GM06990 (cell line): ENCODE measurements around the gene N4BP2L2.

ENCODE experiments used
- DNase-seq: peaks from one replicate; pipeline ENCODE4 v3.0.0-alpha.2; 2011; ENCODE audit not compliant: insufficient read length; ENCODE audit errors: extremely low read depth
- H3K27me3 ChIP-seq: replicated peaks from 2 replicates; pipeline ENCODE4 v1.6.0; 2011; ENCODE audit warnings: low read length; ENCODE audit not compliant: control insufficient read depth, insufficient read depth
- H3K36me3 ChIP-seq: 2 replicates; pipeline ENCODE4 v1.5.1; 2011; ENCODE audit warnings: low read length; ENCODE audit not compliant: control insufficient read depth, insufficient read depth
- H3K4me3 ChIP-seq: replicated peaks from 2 replicates; pipeline ENCODE4 v1.5.1; 2011; ENCODE audit warnings: low read depth, mild to moderate bottlenecking, control low read depth, low read length
- TF ChIP-seq, protein P1 (sequence below): IDR thresholded peaks from 2 replicates; pipeline ENCODE4 v1.5.1; 2011; ENCODE audit warnings: low read length, control low read depth, mild to moderate bottlenecking, inconsistent platforms; ENCODE audit not compliant: insufficient read depth, poor library complexity, severe bottlenecking

The N4BP2L2 gene

DNA sequence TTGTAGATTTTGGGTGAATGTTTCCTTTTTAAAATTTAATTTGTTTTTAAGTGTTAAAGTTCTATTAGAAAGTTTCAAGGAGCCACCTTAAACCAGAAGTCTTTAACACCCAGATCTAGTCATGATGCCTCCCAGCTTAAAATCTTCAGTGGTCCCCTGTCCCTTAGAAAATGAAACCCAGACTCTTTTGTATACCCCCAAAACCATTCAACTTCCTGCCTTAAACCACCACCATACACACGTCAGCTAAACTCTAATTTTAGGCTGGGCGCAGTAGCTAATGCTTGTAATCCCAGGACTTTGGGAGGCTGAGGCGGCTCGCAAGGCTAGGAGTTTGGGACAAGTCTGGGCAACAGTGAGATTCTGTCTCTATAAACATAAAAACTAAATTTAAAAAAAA lies 148.5 kb downstream of the N4BP2L2 start:
- H3K27me3 ChIP-seq, result no peaks in the 10 kb centered on the region
- H3K36me3 ChIP-seq, result no peaks in the 10 kb centered on the region
- no peak for DNase-seq
- TF ChIP-seq, protein P1, sequence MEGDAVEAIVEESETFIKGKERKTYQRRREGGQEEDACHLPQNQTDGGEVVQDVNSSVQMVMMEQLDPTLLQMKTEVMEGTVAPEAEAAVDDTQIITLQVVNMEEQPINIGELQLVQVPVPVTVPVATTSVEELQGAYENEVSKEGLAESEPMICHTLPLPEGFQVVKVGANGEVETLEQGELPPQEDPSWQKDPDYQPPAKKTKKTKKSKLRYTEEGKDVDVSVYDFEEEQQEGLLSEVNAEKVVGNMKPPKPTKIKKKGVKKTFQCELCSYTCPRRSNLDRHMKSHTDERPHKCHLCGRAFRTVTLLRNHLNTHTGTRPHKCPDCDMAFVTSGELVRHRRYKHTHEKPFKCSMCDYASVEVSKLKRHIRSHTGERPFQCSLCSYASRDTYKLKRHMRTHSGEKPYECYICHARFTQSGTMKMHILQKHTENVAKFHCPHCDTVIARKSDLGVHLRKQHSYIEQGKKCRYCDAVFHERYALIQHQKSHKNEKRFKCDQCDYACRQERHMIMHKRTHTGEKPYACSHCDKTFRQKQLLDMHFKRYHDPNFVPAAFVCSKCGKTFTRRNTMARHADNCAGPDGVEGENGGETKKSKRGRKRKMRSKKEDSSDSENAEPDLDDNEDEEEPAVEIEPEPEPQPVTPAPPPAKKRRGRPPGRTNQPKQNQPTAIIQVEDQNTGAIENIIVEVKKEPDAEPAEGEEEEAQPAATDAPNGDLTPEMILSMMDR, result no peak
- H3K4me3 ChIP-seq, result no peak overlapping the region

DNA sequence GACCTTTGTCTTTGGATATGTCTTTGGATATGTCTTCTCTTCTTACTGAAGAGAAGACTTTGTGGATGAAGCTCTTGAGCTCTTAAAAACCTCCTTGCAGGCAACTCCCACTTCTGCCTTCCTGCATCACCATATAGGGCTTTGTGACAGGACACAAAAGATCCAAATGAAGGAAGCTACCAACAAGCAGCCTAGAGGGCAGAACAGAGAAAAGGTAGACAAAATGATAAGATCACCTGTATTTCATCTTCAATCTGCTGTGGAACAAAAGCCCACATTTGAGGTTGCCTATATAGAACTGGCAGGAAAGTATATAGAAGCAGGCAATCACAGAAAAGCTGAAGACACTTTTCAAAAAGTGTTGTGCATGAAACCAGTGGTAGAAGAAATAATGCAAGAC lies 153.2 kb downstream of the N4BP2L2 start:
- TF ChIP-seq, protein P1, result no peak
- no peak for DNase-seq
- Histone ChIP-seq H3K4me3 (no peak overlapping the region), H3K27me3 (no peaks in the 10 kb centered on the region), H3K36me3 (peaks cover 3% of the 10 kb centered on the region)

- H3K4me3 ChIP-seq, result no peak overlapping the region
- no peak for DNase-seq
- TF ChIP-seq, protein P1, result no peak
- no peaks in the 10 kb centered on the region for H3K27me3 ChIP-seq
- H3K36me3 ChIP-seq, result peaks cover 3% of the 10 kb centered on the region
Observed at GRCh38 chr13:32384702-32385101, 153.9 kb downstream of the N4BP2L2 start.

- H3K36me3 ChIP-seq, result peaks cover 3% of the 10 kb centered on the region
- TF ChIP-seq, protein P1, result no peak
- no peak overlapping the region for H3K4me3 ChIP-seq
- no peak for DNase-seq
- no peaks in the 10 kb centered on the region for H3K27me3 ChIP-seq
Observed at GRCh38 chr13:32383836-32384618, 154.6 kb downstream of the N4BP2L2 start.
